H1 (cell line): ENCODE data around the gene ELOVL2. TPM values are rescaled to one million over a fixed set of nuclear protein-coding genes. Genes with fewer than 3 reads are reported as not detected.

Source experiments
- CTCF ChIA-PET: fragments of 300-600 bp; sonication (Branson Sonifier 250); formaldehyde crosslinking; loops from one replicate; lab custom pipeline; 2021; ENCODE audit not compliant: partially characterized antibody; lab: Charles Lee
- POLR2A ChIA-PET: fragments of 300-600 bp; sonication (Branson Sonifier 250); formaldehyde crosslinking; loops from one replicate; lab custom pipeline; 2021; ENCODE audit warnings: inconsistent platforms; ENCODE audit not compliant: partially characterized antibody; lab: Charles Lee
- DNase-seq, 2 experiments: peaks; one replicate each; pipeline versions ENCODE4 v3.0.0 to v3.0.0-alpha.2; 2010 to 2022; ENCODE audit warnings: low spot score in 2 of 2, low read depth in 1 of 2, mixed read lengths in 1 of 2
- FAIRE-seq: peaks from 2 replicates; lab custom pipeline; 2011; peaks lifted over from hg19 to GRCh38; lab: Jason Lieb, UNC
- H2AFZ ChIP-seq: 2 replicates; pipeline ENCODE4 v1.8.1; 2012; ENCODE audit warnings: low read length, inconsistent platforms
- H2AK5ac ChIP-seq: 2 replicates; pipeline ENCODE4 v1.6.1; 2013; ENCODE audit warnings: low read depth, low read length
- H2BK120ac ChIP-seq: replicated peaks from 2 replicates; pipeline ENCODE3; 2013; ENCODE audit warnings: low read depth, low read length, inconsistent platforms
- H2BK12ac ChIP-seq: 2 replicates; pipeline ENCODE4 v1.6.1; 2013; ENCODE audit warnings: low read depth, low read length
- H2BK15ac ChIP-seq: 2 replicates; pipeline ENCODE4 v1.6.1; 2013; ENCODE audit warnings: low read length
- H2BK20ac ChIP-seq: 2 replicates; pipeline ENCODE4 v1.6.1; 2013; ENCODE audit warnings: low read length
- H2BK5ac ChIP-seq: 2 replicates; pipeline ENCODE4 v1.6.1; 2013; ENCODE audit warnings: low read depth, low read length
- H3K14ac ChIP-seq: 2 replicates; pipeline ENCODE4 v1.6.1; 2013; ENCODE audit warnings: inconsistent platforms; ENCODE audit not compliant: insufficient read length
- H3K18ac ChIP-seq: 2 replicates; pipeline ENCODE4 v1.6.1; 2013; ENCODE audit warnings: low read length; ENCODE audit errors: extremely low read depth
- H3K23ac ChIP-seq: 2 replicates; pipeline ENCODE4 v1.6.1; 2013; ENCODE audit warnings: inconsistent platforms; ENCODE audit not compliant: insufficient read length
- H3K23me2 ChIP-seq: 2 replicates; pipeline ENCODE4 v1.6.1; 2013; ENCODE audit warnings: low read depth, low read length
- H3K27ac ChIP-seq: 2 replicates; pipeline ENCODE4 v1.6.1; 2011; ENCODE audit warnings: low read depth, low read length, inconsistent platforms
- H3K27me3 ChIP-seq, 4 experiments: replicated peaks in 1 of 4; 1 replicate in 1 of 4; 2 replicates in 3 of 4; pipeline versions ENCODE4 v1.6.1 to v1.8.1; 2011 to 2013; ENCODE audit warnings: low read length in 3 of 4, mild to moderate bottlenecking in 3 of 4, inconsistent platforms in 2 of 4, mixed read lengths in 2 of 4, moderate library complexity in 1 of 4; ENCODE audit not compliant: control insufficient read depth in 3 of 4, insufficient read depth in 3 of 4; ENCODE audit errors: extremely low read depth in 1 of 4
- H3K36me3 ChIP-seq, 4 experiments: 2 replicates each; pipeline versions ENCODE4 v1.6.1 to v1.8.1; 2011 to 2013; ENCODE audit warnings: mild to moderate bottlenecking in 4 of 4, low read length in 3 of 4, moderate library complexity in 2 of 4, control low read depth in 1 of 4, inconsistent platforms in 1 of 4; ENCODE audit not compliant: insufficient read depth in 4 of 4, control insufficient read depth in 2 of 4
- H3K4ac ChIP-seq: replicated peaks from 2 replicates; pipeline ENCODE3; 2013; ENCODE audit warnings: low read length, low read depth, mixed read lengths, inconsistent platforms; ENCODE audit not compliant: insufficient read length
- H3K4me1 ChIP-seq, 4 experiments: replicated peaks in 1 of 4; 1 replicate in 1 of 4; 2 replicates in 3 of 4; pipeline versions ENCODE4 v1.6.1 to v1.8.1; 2011 to 2013; ENCODE audit warnings: low read length in 3 of 4, inconsistent platforms in 2 of 4, mixed read lengths in 1 of 4; ENCODE audit not compliant: insufficient read depth in 4 of 4, control insufficient read depth in 3 of 4
- H3K4me2 ChIP-seq, 2 experiments: 2 replicates each; pipeline versions ENCODE4 v1.6.1 to v1.8.1; 2011 to 2013; ENCODE audit warnings: low read depth in 2 of 2, low read length in 2 of 2, control low read depth in 1 of 2, inconsistent platforms in 1 of 2, mild to moderate bottlenecking in 1 of 2; ENCODE audit not compliant: insufficient read depth in 1 of 2
- H3K4me3 ChIP-seq, 4 experiments: fragments of 200-600, 300-600 bp in 1 of 4; sonication (generic), shearing (Covaris generic), sonication (Bioruptor Twin) in 1 of 4; 2 replicates each; pipeline versions ENCODE4 v1.5.1 to v1.8.1; 2011 to 2016; ENCODE audit warnings: low read length in 4 of 4, low read depth in 3 of 4, control low read depth in 2 of 4, inconsistent platforms in 2 of 4, mild to moderate bottlenecking in 2 of 4, mixed read lengths in 1 of 4, moderate library complexity in 1 of 4; ENCODE audit not compliant: insufficient read depth in 2 of 4; ENCODE audit errors: extremely low read depth in 1 of 4
- H3K56ac ChIP-seq: replicated peaks from 2 replicates; pipeline ENCODE3; 2013; ENCODE audit warnings: low read depth, mild to moderate bottlenecking, mixed read lengths, low read length, inconsistent platforms; ENCODE audit not compliant: insufficient read length
- H3K79me1 ChIP-seq: 2 replicates; pipeline ENCODE4 v1.6.1; 2013; ENCODE audit warnings: low read depth, low read length, control low read depth
- H3K79me2 ChIP-seq, 2 experiments: 2 replicates each; pipeline versions ENCODE4 v1.6.1 to v1.8.1; 2012 to 2013; ENCODE audit warnings: low read length in 2 of 2, mild to moderate bottlenecking in 2 of 2, inconsistent platforms in 1 of 2; ENCODE audit not compliant: insufficient read depth in 2 of 2, control insufficient read depth in 1 of 2
- H3K9ac ChIP-seq, 4 experiments: replicated peaks in 1 of 4; 1 replicate in 1 of 4; 2 replicates in 3 of 4; pipeline versions ENCODE4 v1.6.1 to v1.8.1; 2011 to 2013; ENCODE audit warnings: low read depth in 3 of 4, low read length in 3 of 4, control low read depth in 2 of 4, mild to moderate bottlenecking in 2 of 4, moderate library complexity in 2 of 4, inconsistent platforms in 1 of 4; ENCODE audit errors: extremely low read depth in 1 of 4
- H3K9me3 ChIP-seq, 2 experiments: 2 replicates each; pipeline versions ENCODE4 v1.6.1 to v1.8.1; 2012 to 2013; ENCODE audit warnings: mild to moderate bottlenecking in 2 of 2, moderate library complexity in 2 of 2, control low read depth in 1 of 2, inconsistent platforms in 1 of 2, low read depth in 1 of 2, low read length in 1 of 2, mixed read lengths in 1 of 2; ENCODE audit not compliant: insufficient read depth in 2 of 2
- H4K20me1 ChIP-seq, 2 experiments: replicated peaks in 1 of 2; 2 replicates each; pipeline versions ENCODE3 to v1.8.1; 2011 to 2013; ENCODE audit warnings: inconsistent platforms in 2 of 2, low read length in 2 of 2, mild to moderate bottlenecking in 1 of 2; ENCODE audit not compliant: insufficient read depth in 2 of 2, control insufficient read depth in 1 of 2
- H4K5ac ChIP-seq: 2 replicates; pipeline ENCODE4 v1.6.1; 2013; ENCODE audit warnings: low read length, low read depth, mixed read lengths, inconsistent platforms; ENCODE audit not compliant: insufficient read length
- H4K8ac ChIP-seq: 2 replicates; pipeline ENCODE4 v1.8.0; 2013; ENCODE audit warnings: mild to moderate bottlenecking, moderate library complexity, low read length, inconsistent platforms; ENCODE audit not compliant: insufficient read depth; ENCODE audit errors: extremely low read depth
- H4K91ac ChIP-seq: replicated peaks from 2 replicates; pipeline ENCODE3; 2013; ENCODE audit warnings: low read length, mixed read lengths, inconsistent platforms; ENCODE audit not compliant: insufficient read length
- TBP ChIP-seq: IDR thresholded peaks from 2 replicates; pipeline ENCODE4 v1.6.1; 2011; ENCODE audit warnings: low read depth, low read length, improper control_type of control experiment
- WGBS, 2 experiments: shearing (Covaris generic) in 1 of 2; methylation state at CpG; one replicate each; pipeline versions ENCODE4 v1.1.6 to v1.1.7; 2013 to 2015; ENCODE audit warnings: low lambda C conversion rate in 2 of 2, mixed read lengths in 2 of 2, inconsistent platforms in 1 of 2, low coverage in 1 of 2, missing lambda C conversion rate in 1 of 2; ENCODE audit not compliant: insufficient replicate concordance in 2 of 2, insufficient coverage in 1 of 2, insufficient read length in 1 of 2; ENCODE audit errors: extremely low coverage in 1 of 2, missing lambda C conversion rate in 1 of 2; 5-methylcytosine and 5-hydroxymethylcytosine counted together
- polyA plus RNA-seq, 7 experiments: library from polyadenylated mRNA; depleted of rRNA in 3 of 7; stranded (reverse) in 5 of 7; unstranded in 2 of 7; fragments of >200 nt in 5 of 7; fragments of 200-250 nt in 2 of 7; gene quantifications; 1 replicate in 5 of 7; 2 replicates in 1 of 7; 4 replicates in 1 of 7; pipeline versions ENCODE4 v1.2.1 to v1.2.3, GENCODE V29; 2011 to 2013; ENCODE audit warnings: missing spikeins in 2 of 7, mixed read lengths in 2 of 7
- total RNA-seq: library from RNA; stranded (reverse); fragmentation: NEBNext Ultra II Directional; extraction: Animal tissue kit (Norgen Biotek cat#: 25700); gene quantifications from 2 replicates; pipeline ENCODE4 v1.2.1, GENCODE V29; 2021

ELOVL2 gene
- total and polyA plus RNA-seq, 2 of the 8 experiments (the other 6 are each of a cell fraction or from before 2014, with no cell fraction given): 0.42 to 0.89 TPM

GRCh38 chr6:10999994-11000393 is 44.1 kb downstream of the ELOVL2 start:
- no peak overlapping the region for H3K27ac ChIP-seq
- ChIA-PET POLR2A (no interaction called here), CTCF (interaction anchor here (0.9 to 2.2 kb wide), 3 partner anchors 39 to 48 kb away, joined by 3 to 8 read pairs (median 4); no protein-coding TSS in a partner anchor)
- no peak overlapping the region for H2BK20ac ChIP-seq
- H3K79me1 ChIP-seq: no peaks in the 10 kb centered on the region
- H3K9ac ChIP-seq: no peak overlapping the region
- DNase-seq (no peak), FAIRE-seq (no peak)
- H3K23ac ChIP-seq: no peak overlapping the region
- H4K8ac ChIP-seq: no peak overlapping the region
- H3K4ac ChIP-seq: no peak overlapping the region
- WGBS, 2 experiments: 95% methylated on average over 2 of the region's 2 CpGs; no CpG with 5 or more reads in 1 of the 2 experiments
- H3K9me3 ChIP-seq: no peaks in the 10 kb centered on the region
- H3K23me2 ChIP-seq: no peaks in the 10 kb centered on the region
- H2BK120ac ChIP-seq: no peak overlapping the region
- H2AFZ ChIP-seq: no peak overlapping the region
- no peak overlapping the region for H3K18ac ChIP-seq
- H4K20me1 ChIP-seq: no peaks in the 10 kb centered on the region
- no peaks in the 10 kb centered on the region for H3K36me3 ChIP-seq
- H3K79me2 ChIP-seq: no peaks in the 10 kb centered on the region
- no peak overlapping the region for H3K4me3 ChIP-seq
- H2BK5ac ChIP-seq: no peak overlapping the region
- no peak overlapping the region for H3K4me2 ChIP-seq
- no peak overlapping the region for H4K5ac ChIP-seq
- H3K14ac ChIP-seq: no peak overlapping the region
- peaks cover 0 to 5% (median 2%) of the 10 kb centered on the region in 4 experiments; a peak in 4 of 7 replicates for H3K4me1 ChIP-seq
- H2AK5ac ChIP-seq: no peak overlapping the region
- H4K91ac ChIP-seq: no peak overlapping the region
- H3K27me3 ChIP-seq: no peaks in the 10 kb centered on the region
- no peak overlapping the region for H3K56ac ChIP-seq
- H2BK15ac ChIP-seq: no peak overlapping the region
- H2BK12ac ChIP-seq: no peak overlapping the region
- TF ChIP-seq TBP: no peak
